K562 (cell line): ENCODE data around the gene ABCD3. TPM values are rescaled to one million over a fixed set of nuclear protein-coding genes. Genes with fewer than 3 reads are reported as not detected.

Experiments
- ATAC-seq: fragments of 200-7000 bp; cut with Tn5 transposase; 3 replicates; pipeline ENCODE4 v1.9.1; 2020; ENCODE audit warnings: moderate library complexity
- BruUV-seq: library from RNA; stranded (reverse); fragments of 400-500 nt; replicated peaks from 2 replicates; lab custom pipeline; 2021; lab: Mats Ljungman, UMichigan
- CTCF ChIA-PET: fragments of 300-600 bp; formaldehyde crosslinking; extraction: SDS; loops from one replicate; lab custom pipeline; 2021; ENCODE audit warnings: low intra/inter-chr PET ratio; lab: Yijun Ruan, JAX
- POLR2A ChIA-PET: fragments of 300-600, 350-650 bp; sonication (Branson Sonifier 250); formaldehyde crosslinking; extraction: SDS; loops from one replicate; lab custom pipeline; 2021; ENCODE audit warnings: antibody characterized with exemption, inconsistent platforms; lab: Yijun Ruan, JAX
- DNase-seq, 4 experiments: peaks; one replicate each; pipeline versions ENCODE4 v3.0.0 to v3.0.0-alpha.2; 2011 to 2018; ENCODE audit warnings: low spot score in 3 of 4, mixed read lengths in 3 of 4; ENCODE audit errors: extremely low read depth in 1 of 4
- FAIRE-seq: peaks from 2 replicates; lab custom pipeline; 2011; peaks lifted over from hg19 to GRCh38; lab: Jason Lieb, UNC
- H2AFZ ChIP-seq: 2 replicates; pipeline ENCODE4 v1.6.0; 2011; ENCODE audit warnings: low read depth, low read length, control low read depth, inconsistent platforms
- H3K27ac ChIP-seq: fragments of 200-600 bp; 3 replicates; pipeline ENCODE4 v1.8.0; 2011; ENCODE audit warnings: low read depth, mild to moderate bottlenecking, control low read depth, inconsistent platforms, low read length, moderate library complexity, mixed read lengths; ENCODE audit errors: extremely low read depth
- H3K27me3 ChIP-seq, 2 experiments: fragments of 300-600 bp in 1 of 2; 2 replicates in 1 of 2; 3 replicates in 1 of 2; pipeline versions ENCODE4 v1.6.0 to v1.8.0; 2011; ENCODE audit warnings: inconsistent platforms in 2 of 2, low read length in 2 of 2, mild to moderate bottlenecking in 1 of 2, mixed read lengths in 1 of 2, moderate library complexity in 1 of 2; ENCODE audit not compliant: control insufficient read depth in 2 of 2, insufficient read depth in 2 of 2
- H3K36me3 ChIP-seq: fragments of 300-600 bp; 3 replicates; pipeline ENCODE4 v1.8.0; 2011; ENCODE audit warnings: mild to moderate bottlenecking, low read length, inconsistent platforms; ENCODE audit not compliant: control insufficient read depth, insufficient read depth
- H3K4me1 ChIP-seq, 2 experiments: fragments of 200-600 bp in 1 of 2; replicated peaks in 1 of 2; 2 replicates in 1 of 2; 3 replicates in 1 of 2; pipeline versions ENCODE4 v1.5.1 to v1.8.0; 2011; ENCODE audit warnings: inconsistent platforms in 2 of 2, low read length in 2 of 2, mild to moderate bottlenecking in 1 of 2, mixed read lengths in 1 of 2, moderate library complexity in 1 of 2; ENCODE audit not compliant: control insufficient read depth in 2 of 2, insufficient read depth in 2 of 2
- H3K4me2 ChIP-seq: 2 replicates; pipeline ENCODE4 v1.6.1; 2011; ENCODE audit warnings: low read length, control low read depth, inconsistent platforms, mixed read lengths; ENCODE audit not compliant: insufficient read depth
- H3K4me3 ChIP-seq: fragments of 200-600 bp; sonication (generic), shearing (Covaris generic); 2 replicates; pipeline ENCODE4 v1.5.1; 2016; ENCODE audit warnings: control low read depth, inconsistent platforms
- H3K79me2 ChIP-seq: fragments of 200-600 bp; 3 replicates; pipeline ENCODE4 v1.8.0; 2011; ENCODE audit warnings: low read length, inconsistent platforms; ENCODE audit not compliant: control insufficient read depth, insufficient read depth
- H3K9ac ChIP-seq, 2 experiments: 2 replicates each; pipeline versions ENCODE4 v1.6.0 to v1.6.1; 2011; ENCODE audit warnings: low read depth in 2 of 2, low read length in 2 of 2, control low read depth in 1 of 2, inconsistent platforms in 1 of 2, mild to moderate bottlenecking in 1 of 2, mixed read lengths in 1 of 2; ENCODE audit not compliant: insufficient read depth in 1 of 2
- H3K9me1 ChIP-seq: one replicate; pipeline ENCODE4 v1.6.0; 2011; ENCODE audit warnings: inconsistent platforms, mild to moderate bottlenecking, low read length, moderate library complexity; ENCODE audit not compliant: control insufficient read depth, insufficient read depth
- H3K9me3 ChIP-seq: replicated peaks from 2 replicates; pipeline ENCODE4 v1.5.1; 2011; ENCODE audit warnings: low read depth, low read length, inconsistent platforms; ENCODE audit not compliant: control insufficient read depth, insufficient read depth
- H4K20me1 ChIP-seq: replicated peaks from 2 replicates; pipeline ENCODE4 v1.6.1; 2011; ENCODE audit warnings: low read length, inconsistent platforms, mixed read lengths; ENCODE audit not compliant: control insufficient read depth, insufficient read depth
- ASH1L ChIP-seq: fragments of 450-650 bp; IDR thresholded peaks from 2 replicates; pipeline ENCODE4 v1.6.1; 2018; ENCODE audit warnings: borderline replicate concordance, mild to moderate bottlenecking, low read depth; ENCODE audit not compliant: partially characterized antibody
- BMI1 ChIP-seq: fragments of 150-350 bp; IDR thresholded peaks from 2 replicates; pipeline ENCODE4 v1.6.1; 2014; ENCODE audit warnings: low read length
- EZH2 ChIP-seq: IDR thresholded peaks from 2 replicates; pipeline ENCODE4 v1.6.1; 2012; ENCODE audit warnings: low read depth, mild to moderate bottlenecking, inconsistent platforms, low read length, borderline replicate concordance
- FOXA1 ChIP-seq: fragments of 450-650 bp; IDR thresholded peaks from 2 replicates; pipeline ENCODE4 v1.6.1; 2016; ENCODE audit warnings: mild to moderate bottlenecking, borderline replicate concordance
- JUND ChIP-seq, 2 experiments: IDR thresholded peaks; 2 replicates in 1 of 2; 3 replicates in 1 of 2; pipeline ENCODE4 v1.6.1; 2011; ENCODE audit warnings: borderline replicate concordance in 2 of 2, low read depth in 2 of 2, low read length in 2 of 2, improper control_type of control experiment in 1 of 2, missing biosample characterization in 1 of 2, missing genetic modification characterization in 1 of 2, missing genetic modification reagents in 1 of 2
- KDM4B ChIP-seq, 2 experiments: fragments of 450-650 bp in 1 of 2; sonication (generic) in 1 of 2; IDR thresholded peaks; 2 replicates each; pipeline ENCODE4 v1.6.1; 2016 to 2017; ENCODE audit warnings: borderline replicate concordance in 2 of 2, antibody characterized with exemption in 1 of 2, low read depth in 1 of 2, mild to moderate bottlenecking in 1 of 2
- KLF10 ChIP-seq: fragments of 250-450 bp; sonication (Bioruptor Pico); IDR thresholded peaks from 2 replicates; pipeline ENCODE4 v1.6.1; 2021; ENCODE audit warnings: matching md5 sums
- NCOA2 ChIP-seq, 2 experiments: fragments of 450-650 bp; IDR thresholded peaks; 2 replicates each; pipeline ENCODE4 v1.6.1; 2018; ENCODE audit warnings: mild to moderate bottlenecking in 2 of 2, moderate library complexity in 1 of 2; ENCODE audit not compliant: partially characterized antibody in 2 of 2
- NR1H2 ChIP-seq: sonication (generic); formaldehyde crosslinking; IDR thresholded peaks from 2 replicates; pipeline ENCODE4 v1.4.0; 2020; ENCODE audit warnings: mild to moderate bottlenecking, missing genetic modification reagents
- POLR2G ChIP-seq: fragments of 200-400 bp; formaldehyde crosslinking; IDR thresholded peaks from 2 replicates; pipeline ENCODE4 v1.6.1; 2017; ENCODE audit warnings: low read depth, mild to moderate bottlenecking, antibody characterized with exemption, low read length, moderate library complexity
- SMAD4 ChIP-seq: fragments of 250-450 bp; sonication (Bioruptor Pico); conservative IDR thresholded peaks from 2 replicates; pipeline ENCODE4 v1.8.0; 2021; ENCODE audit warnings: inconsistent platforms, mild to moderate bottlenecking, moderate library complexity
- SNAPC5 ChIP-seq: fragments of 250-450 bp; sonication (Bioruptor Pico); IDR thresholded peaks from 2 replicates; pipeline ENCODE4 v1.8.0; 2021; ENCODE audit warnings: moderate library complexity, mild to moderate bottlenecking, inconsistent platforms
- TBL1XR1 ChIP-seq, 2 experiments: IDR thresholded peaks; 2 replicates each; pipeline ENCODE4 v1.6.1; 2012; ENCODE audit warnings: improper control_type of control experiment in 2 of 2, low read length in 2 of 2, mild to moderate bottlenecking in 1 of 2
- TCF7L2 ChIP-seq: fragments of 150-350 bp; IDR thresholded peaks from 2 replicates; pipeline ENCODE4 v1.6.1; 2016; ENCODE audit warnings: low read depth, mild to moderate bottlenecking, low read length, moderate library complexity
- TSC22D4 ChIP-seq: fragments of 450-650 bp; IDR thresholded peaks from 2 replicates; pipeline ENCODE4 v1.6.1; 2016; ENCODE audit warnings: missing genetic modification characterization, missing biosample characterization, control low read depth
- YY1 ChIP-seq, 3 experiments: IDR thresholded peaks; 2 replicates each; pipeline ENCODE4 v1.6.1; 2011; ENCODE audit warnings: low read length in 2 of 3, mild to moderate bottlenecking in 2 of 3, moderate library complexity in 2 of 3, borderline replicate concordance in 1 of 3, control low read depth in 1 of 3, low read depth in 1 of 3; ENCODE audit not compliant: insufficient read depth in 3 of 3, insufficient replicate concordance in 2 of 3, control insufficient read depth in 1 of 3, insufficient read length in 1 of 3; ENCODE audit errors: extremely low read depth in 1 of 3
- ZNF217 ChIP-seq: sonication (generic); formaldehyde crosslinking; IDR thresholded peaks from 2 replicates; pipeline ENCODE4 v1.8.0; 2022; ENCODE audit warnings: mild to moderate bottlenecking, missing genetic modification reagents
- ZNF507 ChIP-seq: conservative IDR thresholded peaks from 2 replicates; pipeline ENCODE4 v1.6.1; 2017; ENCODE audit warnings: missing genetic modification characterization, missing compliant biosample characterization
- ZNF780A ChIP-seq: fragments of 250-450 bp; sonication (Bioruptor Pico); IDR thresholded peaks from 2 replicates; pipeline ENCODE4 v1.5.0; 2021; ENCODE audit warnings: mild to moderate bottlenecking
- WGBS: fragments of 100-300 bp; shearing (Covaris generic); methylation state at CpG from one replicate; pipeline ENCODE4 v1.1.6; 2016; ENCODE audit warnings: low coverage, mixed read lengths; ENCODE audit not compliant: insufficient coverage; ENCODE audit errors: missing lambda C conversion rate; 5-methylcytosine and 5-hydroxymethylcytosine counted together
- in situ Hi-C: fragments of 300-500 bp; cut with MboI; formaldehyde crosslinking; loops from 4 replicates; pipeline ENCODE4 v1.15.0; 2018; ENCODE audit warnings: inconsistent platforms, mixed read lengths
- intact Hi-C: fragments of 100-400 bp; cut with micrococcal nuclease; formaldehyde crosslinking; loops from 2 replicates; pipeline ENCODE4 v1.14.2; 2022
- polyA plus RNA-seq, 8 experiments: library from polyadenylated mRNA; depleted of rRNA in 4 of 8; stranded (reverse) in 5 of 8; unstranded in 3 of 8; fragments of >200 nt; fragmentation: Nextera tagmentation in 2 of 8; fragmentation: Illumina TruSeq in 1 of 8; extraction: Ambion mirVana in 2 of 8; extraction: Trizol in 1 of 8; gene quantifications; 2 replicates each; pipeline versions ENCODE4 v1.2.1 to v1.2.3, GENCODE V29; 2011 to 2014; ENCODE audit warnings: inconsistent platforms in 1 of 8, missing spikeins in 1 of 8
- total RNA-seq, 7 experiments: library from RNA; depleted of rRNA in 6 of 7; stranded (reverse); fragments of >200 nt in 6 of 7; fragmentation: Illumina TruSeq in 2 of 7; extraction: Trizol in 2 of 7; gene quantifications; 2 replicates each; pipeline versions ENCODE4 v1.2.1 to v1.2.3, GENCODE V29; 2011 to 2021; ENCODE audit warnings: low replicate concordance in 1 of 7

ABCD3 gene
- total and polyA plus RNA-seq, 9 of the 15 experiments (the other 6 are each of a cell fraction or from before 2014, with no cell fraction given): 11.0 to 30.7 (median 15.5) TPM

- TF ChIP-seq ASH1L (no peak), TBL1XR1 (IDR thresholded peaks at IDR 0.05; ENCODE audit: low read length in 2 of 2) (no peak), BMI1 (no peak), NR1H2 (CRISPR knock-in tag) (no peak), YY1 (IDR thresholded peaks at IDR 0.05; ENCODE audit: borderline replicate concordance in 1 of 3, control insufficient read depth in 1 of 3, extremely low read depth in 1 of 3, insufficient read depth in 3 of 3, insufficient read length in 1 of 3, insufficient replicate concordance in 2 of 3, low read depth in 1 of 3, low read length in 2 of 3) (no peak), POLR2G (no peak)
These were observed 116.9 kb downstream of the ABCD3 start (continued) for GRCh38 chr1:94535095-94535494.

- no peak for ATAC-seq
- CTCF ChIA-PET: no interaction called here
- Histone ChIP-seq H3K4me3 (no peak overlapping the region), H2AFZ (no peak overlapping the region), H3K79me2 (no peaks in the 10 kb centered on the region), H3K4me1 (no peaks in the 10 kb centered on the region), H3K27ac (no peak overlapping the region), H3K27me3 (peaks cover 20 to 57% of the 10 kb centered on the region in 2 experiments), H3K36me3 (no peaks in the 10 kb centered on the region), H3K9me1 (no peaks in the 10 kb centered on the region), H3K9me3 (no peaks in the 10 kb centered on the region), H3K4me2 (no peak overlapping the region), H4K20me1 (no peaks in the 10 kb centered on the region), H3K9ac (no peak overlapping the region)
- no peak for DNase-seq
- intact Hi-C loops (no loop called here), in situ Hi-C loops (no loop called here)
- 0% methylated on average over 9 of the region's 9 CpGs for WGBS
- no peak for TF ChIP-seq TCF7L2
- no peak for TF ChIP-seq ZNF217 (CRISPR knock-in tag)
- TF ChIP-seq KDM4B (IDR thresholded peaks at IDR 0.05; ENCODE audit: borderline replicate concordance in 2 of 2, low read depth in 1 of 2): no peak
- no peak for TF ChIP-seq TSC22D4 (tag)
- no peak for TF ChIP-seq KLF10
- no peak for TF ChIP-seq EZH2
- TF ChIP-seq SMAD4 (CRISPR knock-in tag): no peak
- no peak for TF ChIP-seq ZNF507 (tag)
- no peak for TF ChIP-seq SNAPC5 (CRISPR knock-in tag)
- TF ChIP-seq NCOA2 (IDR thresholded peaks at IDR 0.05; ENCODE audit: partially characterized antibody in 2 of 2): no peak
- no peak for TF ChIP-seq ZNF780A
- TF ChIP-seq JUND (IDR thresholded peaks at IDR 0.05; ENCODE audit: borderline replicate concordance, low read depth, low read length): no peak
- no peak for TF ChIP-seq JUND (tag; IDR thresholded peaks at IDR 0.05; ENCODE audit: borderline replicate concordance, low read depth, low read length)
- TF ChIP-seq FOXA1: no peak
- POLR2A ChIA-PET: no interaction called here
- no peak for FAIRE-seq
- no TSS peak for BruUV-seq
These were observed 117.7 kb downstream of the ABCD3 start for GRCh38 chr1:94535879-94536278.
